Endothelial cell of umbilical vein (primary cell): ENCODE data around the gene ORAI3.

Experiments used
- CTCF ChIP-seq, 2 donors: IDR thresholded peaks; 1 replicate in 1 of 2; 2 replicates in 1 of 2; pipeline ENCODE4 v1.5.1; 2011; ENCODE audit warnings: low read length in 2 of 2, mild to moderate bottlenecking in 2 of 2, moderate library complexity in 2 of 2, control low read depth in 1 of 2, inconsistent platforms in 1 of 2, low read depth in 1 of 2; ENCODE audit not compliant: insufficient read depth in 1 of 2; ENCODE audit errors: extremely low read depth in 1 of 2
- EZH2 ChIP-seq: IDR thresholded peaks from 2 replicates; pipeline ENCODE4 v1.6.1; 2012; ENCODE audit warnings: borderline replicate concordance, low read depth, mild to moderate bottlenecking, moderate library complexity, low read length, inconsistent platforms; ENCODE audit not compliant: severe bottlenecking
- FOS ChIP-seq: IDR thresholded peaks from 2 replicates; pipeline ENCODE4 v1.6.1; 2011; ENCODE audit warnings: mild to moderate bottlenecking, low read length, moderate library complexity, borderline replicate concordance; ENCODE audit not compliant: insufficient read depth
- JUN ChIP-seq: IDR thresholded peaks from 2 replicates; pipeline ENCODE4 v1.6.1; 2011; ENCODE audit warnings: borderline replicate concordance, low read depth; ENCODE audit not compliant: insufficient read length, insufficient read depth
- MAX ChIP-seq: IDR thresholded peaks from 2 replicates; pipeline ENCODE4 v1.6.1; 2011; ENCODE audit not compliant: insufficient read depth, insufficient read length
- POLR2A ChIP-seq: IDR thresholded peaks from 2 replicates; pipeline ENCODE4 v1.6.1; 2012; ENCODE audit warnings: low read depth, mild to moderate bottlenecking, control low read depth, low read length
- POLR2AphosphoS5 ChIP-seq: IDR thresholded peaks from 2 replicates; pipeline ENCODE4 v1.6.1; 2012; ENCODE audit warnings: low read depth, mild to moderate bottlenecking, control low read depth, low read length, moderate library complexity; ENCODE audit not compliant: insufficient read depth

- TF ChIP-seq POLR2A (no peak), JUN (no peak), POLR2AphosphoS5 (no peak), CTCF (IDR thresholded peaks at IDR 0.05; ENCODE audit: extremely low read depth in 1 of 2, insufficient read depth in 1 of 2, low read depth in 1 of 2, low read length in 2 of 2) (no peak), FOS (no peak), MAX (no peak), EZH2 (no peak)
Observed at GRCh38 chr16:30976486-30976885, 27.6 kb downstream of the ORAI3 start.
